NCI-H2227 treated with DMSO at 0.1 percent for 48 hours (cell line): ENCODE measurements around the gene POLD4.

Experiments used
- DNase-seq: peaks from one replicate; lab custom pipeline; 2025; lab: John Stamatoyannopoulos, UW

Gene POLD4

DNA sequence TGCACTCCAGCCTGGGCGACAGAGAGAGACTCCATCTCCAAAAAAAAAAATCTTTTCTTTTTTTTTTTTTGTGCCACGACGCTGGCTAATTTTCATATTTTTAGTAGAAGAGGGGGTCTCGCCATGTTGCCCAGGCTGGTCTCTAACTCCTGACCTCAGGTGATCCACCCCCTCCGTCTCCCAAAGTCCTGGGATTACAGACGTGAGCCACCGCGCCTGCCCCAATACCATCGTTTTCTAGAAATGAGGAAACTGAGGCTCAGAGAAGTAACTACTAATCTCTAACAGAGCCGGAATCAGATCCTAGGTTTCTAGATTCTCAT lies 36.5 kb downstream of the POLD4 start:
- no peak for DNase-seq

DNA sequence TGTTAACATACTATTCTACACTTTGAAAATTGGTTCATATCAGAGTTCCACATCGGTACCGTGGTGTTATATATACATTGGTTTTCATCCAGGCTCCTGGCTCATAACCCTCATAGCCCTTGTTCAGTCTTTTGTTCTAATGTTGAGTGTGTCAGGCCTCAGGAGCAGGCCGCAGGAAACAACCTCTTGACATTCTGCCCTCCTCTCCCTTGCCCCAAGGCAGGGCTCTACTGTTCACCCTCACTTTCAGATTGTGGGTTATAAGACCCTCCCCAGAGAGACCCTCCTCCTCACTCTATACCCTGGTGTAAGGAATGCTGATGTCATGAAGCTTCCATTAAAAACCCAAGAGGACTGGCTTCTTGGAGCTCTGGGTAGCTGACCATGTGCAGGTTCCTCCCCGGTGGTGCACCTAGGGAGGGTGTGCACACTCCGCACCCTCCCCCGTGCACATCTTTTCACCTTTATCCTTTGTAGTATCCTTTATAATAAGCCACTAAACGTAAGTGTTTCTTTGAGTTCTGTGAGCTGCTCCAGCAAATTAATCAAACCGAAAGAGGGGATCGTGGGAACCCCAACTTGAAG lies 37.9 kb downstream of the POLD4 start:
- no peak for DNase-seq

DNA sequence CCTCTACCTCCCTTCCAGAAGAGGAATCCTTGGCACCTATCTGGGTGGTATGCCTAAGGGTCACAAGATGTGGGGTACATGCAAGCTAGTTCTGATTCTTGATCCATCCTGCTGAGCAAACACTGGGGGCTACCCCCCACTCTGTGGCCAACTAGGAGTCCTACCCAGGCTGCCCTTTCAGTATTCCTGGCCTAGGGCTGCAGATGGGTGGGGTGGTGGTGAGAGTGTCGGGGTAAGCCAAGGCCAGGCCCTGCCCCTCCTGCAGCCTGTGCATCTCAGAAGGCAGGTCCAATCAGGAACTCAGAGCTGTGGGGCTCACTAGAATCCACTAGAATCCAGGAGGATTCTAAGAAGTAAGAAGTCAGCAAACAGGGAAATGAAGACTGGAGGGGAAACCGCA lies 39.1 kb downstream of the POLD4 start:
- no peak for DNase-seq

DNA sequence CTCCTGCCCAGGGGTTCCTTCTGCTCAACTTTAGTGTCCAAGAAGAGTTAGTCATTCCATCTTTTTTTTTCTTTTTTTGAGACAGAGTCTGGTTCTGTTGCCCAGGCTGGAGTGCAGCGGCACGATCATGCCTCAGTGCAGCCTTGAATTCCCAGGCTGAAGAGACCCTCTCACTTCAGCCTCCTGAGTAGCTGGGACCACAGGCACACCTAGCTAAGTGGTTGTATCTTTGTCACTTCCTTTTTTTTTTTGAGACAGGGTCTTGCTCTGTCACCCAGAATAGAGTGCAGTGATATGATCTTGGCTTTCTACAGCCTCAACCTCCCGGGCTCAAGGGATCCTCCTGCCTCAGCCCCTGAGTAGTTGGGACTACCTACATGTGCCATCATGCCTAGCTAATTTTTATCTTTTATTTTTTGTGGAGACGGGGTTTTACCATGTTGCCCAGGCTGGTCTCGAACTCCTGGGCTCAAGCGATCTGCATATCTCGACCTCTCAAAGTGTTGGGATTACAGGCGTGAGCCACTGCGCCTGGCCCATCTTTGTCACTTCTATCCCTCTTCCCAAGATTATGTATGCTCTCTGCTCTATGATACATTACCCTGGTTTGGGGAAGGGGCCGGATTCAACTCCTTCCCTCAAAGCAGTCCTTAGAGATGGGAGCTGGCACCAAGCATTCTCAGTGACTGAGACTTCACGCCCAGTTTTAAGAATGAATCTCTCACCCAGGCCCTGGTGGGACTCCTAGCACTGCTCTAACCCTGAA lies 40.0 kb downstream of the POLD4 start:
- no peak for DNase-seq

DNA sequence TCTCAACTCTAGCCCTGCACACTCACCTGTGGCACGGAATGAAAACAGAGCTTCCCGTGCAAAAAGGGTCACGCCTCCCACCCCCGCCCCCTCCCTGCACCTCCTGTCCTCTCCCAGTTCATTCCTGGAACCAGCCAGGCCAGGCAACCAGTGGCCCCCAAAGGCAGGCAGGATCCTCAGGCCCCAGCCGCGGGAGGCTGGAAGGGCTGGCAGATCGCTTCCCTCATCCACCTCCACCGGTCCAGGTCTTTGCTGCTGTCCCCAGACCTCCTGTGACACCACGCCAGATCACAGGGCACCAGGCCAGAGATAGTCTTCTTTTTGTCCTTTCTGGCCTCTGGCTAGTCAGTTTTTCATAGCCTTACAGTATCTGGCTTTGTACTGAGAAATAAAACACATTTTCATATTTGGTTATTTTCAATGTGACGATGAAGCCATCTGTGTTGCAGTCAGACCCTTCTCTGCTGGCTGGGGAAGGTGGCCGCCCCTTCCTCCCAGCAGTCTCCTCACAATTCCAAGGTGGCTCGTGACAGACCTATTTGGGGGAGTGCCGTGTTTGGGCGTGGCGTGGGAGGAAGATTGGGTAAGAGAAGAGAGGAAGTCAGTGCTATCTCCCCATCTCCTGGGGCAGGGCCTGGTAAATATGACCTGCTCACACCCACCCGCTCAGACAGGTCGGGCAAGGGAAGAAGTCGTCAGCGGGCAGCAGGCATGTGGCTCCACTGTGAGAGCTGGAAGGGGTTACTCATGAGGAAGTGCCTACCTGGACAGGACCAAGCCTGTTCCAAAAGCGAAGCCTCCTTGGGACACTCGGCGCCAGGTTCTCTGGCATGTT lies 40.9 kb downstream of the POLD4 start:
- no peak for DNase-seq

DNA sequence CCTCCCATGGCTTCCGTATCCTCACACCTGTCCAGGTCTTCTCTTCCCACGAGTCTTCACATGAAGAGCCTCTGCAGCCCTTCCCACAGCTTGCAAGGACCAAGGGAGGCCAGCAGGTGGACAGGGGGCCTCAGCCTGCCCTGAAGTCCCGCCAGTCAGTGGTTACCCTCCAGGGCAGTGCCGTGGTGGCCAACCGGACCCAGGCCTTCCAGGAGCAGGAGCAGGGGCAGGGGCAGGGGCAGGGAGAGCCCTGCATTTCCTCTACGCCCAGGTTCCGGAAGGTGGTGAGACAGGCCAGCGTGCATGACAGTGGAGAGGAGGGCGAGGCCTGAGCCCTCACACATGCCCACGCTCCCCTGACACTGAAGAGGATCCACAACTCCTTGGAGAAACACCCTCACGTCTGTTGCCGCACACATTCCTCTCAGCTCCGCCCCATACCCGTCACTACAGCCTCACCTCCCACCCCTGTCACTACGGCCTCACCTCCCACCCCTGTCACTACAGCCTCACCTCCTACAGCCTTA lies 41.7 kb downstream of the POLD4 start:
- no peak for DNase-seq

DNA sequence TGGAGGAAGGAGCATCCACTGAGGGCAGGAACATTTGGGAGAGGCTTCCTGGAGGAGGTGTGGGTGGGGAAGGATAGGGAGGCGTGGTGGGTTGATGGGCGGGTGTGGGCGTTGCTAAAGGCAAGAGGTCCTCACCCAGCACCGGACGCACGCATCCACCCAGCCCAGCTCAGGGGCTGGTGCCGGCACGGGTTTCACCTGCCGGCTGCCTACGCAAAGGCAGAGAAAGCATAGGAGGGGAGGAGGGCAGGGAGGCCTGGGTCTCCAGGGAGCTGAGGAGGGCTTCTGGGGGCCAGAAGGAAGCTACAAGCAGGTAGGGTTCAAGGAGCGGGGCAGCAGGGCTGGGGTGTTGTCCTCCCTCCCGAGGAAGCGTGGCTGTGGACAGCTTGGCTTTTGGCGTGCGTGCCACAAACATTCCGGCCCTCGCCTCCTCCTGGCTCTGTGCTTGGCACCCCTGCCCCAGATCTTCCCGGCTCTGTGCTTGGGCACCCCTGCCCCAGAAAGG lies 42.2 kb downstream of the POLD4 start:
- DNase-seq: no peak

DNA sequence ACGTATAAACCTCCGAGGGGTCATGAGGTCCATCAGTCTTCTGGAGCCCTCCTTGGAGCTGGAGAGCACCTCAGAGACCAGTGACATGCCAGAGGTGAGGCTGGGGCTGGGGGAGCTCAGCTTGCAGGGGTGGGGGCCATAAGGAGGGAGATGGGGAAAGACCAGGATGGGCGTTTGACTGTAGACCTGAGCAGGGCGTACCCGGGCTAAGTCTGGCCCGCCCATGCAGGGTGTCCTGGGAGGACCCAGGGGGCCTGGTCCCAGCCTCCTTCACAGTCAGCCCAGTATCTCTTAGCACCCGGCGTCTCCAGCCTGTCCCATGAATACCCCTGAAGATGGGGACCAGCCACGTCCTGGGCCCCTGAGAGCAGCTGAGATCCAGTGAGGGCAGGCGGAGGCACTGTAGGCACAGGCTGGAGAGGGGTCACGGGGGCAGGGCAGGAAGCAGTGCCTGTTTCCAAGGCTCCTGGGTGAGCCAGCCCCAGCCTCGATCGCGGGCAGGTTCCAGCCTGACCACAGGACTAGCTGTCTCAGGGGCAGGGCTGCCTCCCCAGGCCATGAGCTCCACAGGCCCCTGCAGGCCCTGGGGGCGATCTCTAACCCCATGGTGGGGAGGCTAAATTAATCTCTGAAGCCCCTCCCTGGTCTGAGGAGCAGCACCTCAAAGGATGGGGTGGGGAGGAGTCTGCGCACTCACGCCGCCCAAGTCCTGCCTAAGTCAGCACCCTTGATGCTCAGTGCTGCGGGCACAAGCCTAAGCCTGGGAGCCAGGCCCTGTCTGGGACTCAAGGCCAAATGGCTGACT lies 42.9 kb downstream of the POLD4 start:
- DNase-seq: no peak

DNA sequence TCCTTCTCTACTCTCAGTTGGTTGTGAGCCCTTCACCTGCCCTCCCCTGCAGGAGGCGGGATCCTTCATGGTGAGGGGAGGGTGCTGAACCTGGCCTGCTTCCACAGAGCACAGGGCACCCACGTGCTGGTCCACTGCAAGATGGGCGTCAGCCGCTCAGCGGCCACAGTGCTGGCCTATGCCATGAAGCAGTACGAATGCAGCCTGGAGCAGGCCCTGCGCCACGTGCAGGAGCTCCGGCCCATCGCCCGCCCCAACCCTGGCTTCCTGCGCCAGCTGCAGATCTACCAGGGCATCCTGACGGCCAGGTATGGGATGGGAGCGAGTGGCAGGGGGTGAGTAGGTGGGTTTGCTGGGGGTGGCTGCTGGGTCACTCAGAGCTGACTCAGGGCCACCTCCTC lies 43.7 kb downstream of the POLD4 start:
- DNase-seq: no peak

DNA sequence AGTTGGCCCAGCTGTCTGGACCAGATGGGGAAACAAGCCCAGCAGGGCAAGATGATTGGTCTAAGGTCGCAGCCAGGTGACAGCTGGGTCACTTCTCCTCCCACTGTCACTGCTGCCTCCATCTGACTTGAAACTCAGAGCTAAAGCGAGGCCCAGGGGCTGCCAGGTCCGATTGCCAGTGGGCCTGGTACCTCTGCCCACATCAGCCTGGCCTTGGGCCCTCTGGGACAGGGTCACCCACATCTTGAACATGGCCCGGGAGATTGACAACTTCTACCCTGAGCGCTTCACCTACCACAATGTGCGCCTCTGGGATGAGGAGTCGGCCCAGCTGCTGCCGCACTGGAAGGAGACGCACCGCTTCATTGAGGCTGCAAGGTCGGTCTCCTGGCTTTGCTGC lies 44.2 kb downstream of the POLD4 start:
- DNase-seq: no peak

DNA sequence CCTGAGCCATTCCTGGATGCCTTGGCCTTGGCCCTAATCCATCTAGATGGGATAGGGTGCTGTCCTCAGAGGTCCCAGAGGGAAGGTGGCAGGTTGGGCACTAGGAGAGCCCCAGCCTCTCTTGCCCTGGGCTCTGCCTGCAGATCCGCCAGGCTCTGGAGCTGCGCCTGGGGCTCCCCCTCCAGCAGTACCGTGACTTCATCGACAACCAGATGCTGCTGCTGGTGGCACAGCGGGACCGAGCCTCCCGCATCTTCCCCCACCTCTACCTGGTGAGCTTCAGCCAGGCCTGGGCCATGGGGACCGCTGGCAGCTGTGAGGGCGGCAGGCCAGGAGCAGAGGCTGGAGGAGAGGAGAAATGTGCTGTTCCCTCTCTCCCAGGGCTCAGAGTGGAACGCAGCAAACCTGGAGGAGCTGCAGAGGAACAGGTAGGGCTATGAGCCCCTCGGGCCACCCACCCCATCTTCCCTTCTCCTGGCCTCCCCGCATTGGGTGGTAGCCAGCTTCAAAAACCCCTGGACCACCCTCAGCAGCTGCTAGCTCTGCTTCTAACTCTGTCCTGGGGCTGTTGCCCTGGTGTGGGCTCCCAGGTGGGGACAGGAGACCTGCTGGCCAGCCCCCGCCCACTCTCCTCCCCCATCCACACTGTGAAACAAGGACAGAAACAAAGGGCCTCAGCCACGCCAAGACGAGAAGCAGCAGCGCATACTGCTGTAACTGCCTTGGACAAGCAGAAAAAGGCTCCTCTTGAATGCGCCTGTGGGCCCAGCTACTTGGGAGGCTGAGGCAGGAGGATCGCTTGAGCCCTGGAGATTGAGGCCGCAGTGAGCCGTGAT lies 45.1 kb downstream of the POLD4 start:
- DNase-seq: no peak

DNA sequence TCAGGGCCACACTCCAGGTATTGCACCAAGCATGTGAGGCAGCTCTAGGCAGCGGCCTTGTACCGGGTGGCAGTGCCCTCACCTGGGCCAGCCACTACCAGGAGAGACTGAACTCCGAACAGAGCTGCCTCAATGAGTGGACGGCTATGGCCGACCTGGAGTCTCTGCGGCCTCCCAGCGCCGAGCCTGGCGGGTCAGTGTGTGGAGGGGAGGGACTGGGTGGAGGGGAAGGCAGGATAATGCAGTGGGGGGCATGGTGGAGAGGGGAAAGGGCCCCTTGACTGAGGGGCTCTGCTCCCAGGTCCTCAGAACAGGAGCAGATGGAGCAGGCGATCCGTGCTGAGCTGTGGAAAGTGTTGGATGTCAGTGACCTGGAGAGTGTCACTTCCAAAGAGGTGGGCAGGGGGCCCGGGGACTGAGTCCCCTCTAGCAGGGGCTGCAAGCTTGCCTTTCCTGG lies 45.8 kb downstream of the POLD4 start:
- DNase-seq: no peak

DNA sequence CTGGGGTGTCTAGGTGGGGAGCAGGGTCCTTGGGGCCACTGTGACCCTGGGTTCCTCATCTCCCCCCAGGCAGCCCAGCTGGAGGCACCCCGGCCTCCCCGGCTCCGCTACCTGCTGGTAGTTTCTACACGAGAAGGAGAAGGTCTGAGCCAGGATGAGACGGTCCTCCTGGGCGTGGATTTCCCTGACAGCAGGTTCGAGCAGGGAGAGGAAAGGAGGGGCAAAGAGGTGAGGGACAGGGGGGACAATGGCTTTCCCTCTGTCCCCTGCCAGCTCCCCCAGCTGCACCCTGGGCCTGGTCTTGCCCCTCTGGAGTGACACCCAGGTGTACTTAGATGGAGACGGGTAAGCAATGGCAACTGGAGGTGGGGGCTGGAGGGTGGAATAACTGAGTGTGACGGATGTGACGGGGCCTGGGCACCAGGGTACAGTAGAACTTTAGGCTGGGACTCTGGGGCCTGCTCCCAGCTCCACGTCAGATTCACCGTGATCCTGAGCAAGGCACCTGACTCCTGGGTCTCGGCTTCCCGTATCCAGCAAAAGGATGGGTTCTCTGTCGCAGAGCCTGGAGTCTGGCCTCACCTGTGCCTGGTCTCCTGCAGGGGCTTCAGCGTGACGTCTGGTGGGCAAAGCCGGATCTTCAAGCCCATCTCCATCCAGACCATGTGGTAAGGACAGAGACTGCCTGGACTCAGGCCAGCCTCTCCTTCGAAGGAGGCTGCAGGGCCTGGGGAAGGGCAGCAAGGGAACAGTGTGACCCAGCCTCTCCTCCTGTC lies 46.4 kb downstream of the POLD4 start:
- no peak for DNase-seq

DNA sequence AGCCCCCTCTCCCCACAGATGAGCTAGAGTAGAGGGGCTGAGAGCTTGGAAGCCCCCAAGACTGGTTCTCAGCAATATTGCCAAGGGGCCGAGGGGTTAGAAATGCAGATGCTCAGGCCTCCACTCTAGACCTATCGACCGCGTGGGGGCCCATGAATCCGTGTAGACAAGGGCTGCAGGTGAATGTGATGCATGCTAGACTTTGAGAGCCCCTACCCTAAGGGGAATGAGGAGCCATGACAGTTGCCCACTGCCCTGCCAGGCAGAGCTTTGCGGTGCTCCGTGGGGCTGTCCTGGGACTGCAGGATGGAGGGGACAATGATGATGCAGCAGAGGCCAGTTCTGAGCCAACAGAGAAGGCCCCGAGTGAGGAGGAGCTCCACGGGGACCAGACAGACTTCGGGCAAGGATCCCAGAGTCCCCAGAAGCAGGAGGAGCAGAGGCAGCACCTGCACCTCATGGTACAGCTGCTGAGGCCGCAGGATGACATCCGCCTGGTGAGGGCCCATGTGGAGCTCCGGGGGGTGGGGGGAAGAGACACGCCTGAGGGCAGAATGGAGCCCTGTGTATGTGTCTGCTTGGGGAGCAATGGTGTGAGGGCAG lies 48.7 kb downstream of the POLD4 start:
- no peak for DNase-seq

DNA sequence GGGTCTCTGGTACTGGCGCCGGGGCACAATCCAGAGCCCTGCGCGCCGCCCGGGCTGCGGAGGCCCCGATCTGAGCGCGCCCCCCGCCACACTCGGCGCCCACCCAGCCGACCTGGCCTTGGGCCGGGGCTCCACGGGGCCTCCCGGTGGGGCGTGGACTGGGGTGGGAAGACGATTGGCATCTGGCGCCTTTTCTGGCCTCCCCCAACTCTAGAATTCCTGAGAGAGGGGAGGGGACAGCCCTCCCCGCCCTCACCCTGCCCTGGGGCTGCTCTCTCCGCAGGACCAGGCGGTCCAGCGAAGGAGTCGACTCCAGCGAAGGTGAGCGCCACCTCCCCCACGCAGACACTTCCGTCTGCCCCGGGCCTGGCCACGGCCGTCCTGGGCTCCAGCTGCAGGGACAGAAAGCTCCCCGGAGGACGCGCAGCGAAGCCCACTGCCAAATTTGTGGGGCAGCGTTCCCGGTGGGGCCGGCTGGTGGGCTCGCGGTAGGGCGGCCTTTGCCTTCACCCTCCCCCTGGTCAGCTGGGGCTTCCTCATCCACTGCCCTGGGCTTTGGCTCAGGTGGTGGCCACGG lies 49.4 kb downstream of the POLD4 start:
- DNase-seq: no peak

DNA sequence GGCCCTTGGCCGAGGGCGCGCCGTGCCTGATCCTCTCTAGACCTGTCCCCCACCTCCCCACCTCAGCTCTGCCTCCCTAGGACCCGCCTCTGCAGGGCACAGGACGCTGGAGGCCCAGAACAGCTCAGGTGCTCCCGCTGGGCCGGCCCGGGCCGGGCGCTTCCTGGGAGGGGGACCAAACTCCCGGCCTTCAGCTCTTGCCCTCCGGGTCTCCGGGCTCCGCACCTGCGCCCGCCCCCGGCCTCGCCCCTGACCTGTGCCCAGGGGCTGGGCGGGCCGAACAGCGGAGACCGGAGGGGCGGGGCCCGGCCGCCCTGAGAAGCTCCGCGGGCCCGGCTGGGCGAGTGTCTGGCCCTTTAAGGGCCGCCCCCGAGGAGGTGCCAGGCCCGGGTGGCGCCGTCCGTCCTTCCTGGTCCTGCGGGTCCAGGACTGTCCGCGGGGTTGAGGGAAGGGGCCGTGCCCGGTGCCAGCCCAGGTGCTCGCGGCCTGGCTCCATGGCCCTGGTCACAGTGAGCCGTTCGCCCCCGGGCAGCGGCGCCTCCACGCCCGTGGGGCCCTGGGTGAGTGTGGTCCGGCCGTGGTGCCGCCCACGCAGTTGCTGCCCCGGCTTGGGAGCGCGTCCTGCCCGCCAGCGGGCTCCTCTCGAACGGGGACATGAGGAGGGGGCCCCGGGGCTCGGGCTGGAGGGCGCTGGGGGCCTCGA lies 50.1 kb downstream of the POLD4 start, which contains the start of gene SSH3:
SSH3 (plus strand) TSS at position 399 of the 703 bp plus-strand sequence; CDS start at position 495, 96 bp downstream.
- peak; percentile 38 for DNase-seq

DNA sequence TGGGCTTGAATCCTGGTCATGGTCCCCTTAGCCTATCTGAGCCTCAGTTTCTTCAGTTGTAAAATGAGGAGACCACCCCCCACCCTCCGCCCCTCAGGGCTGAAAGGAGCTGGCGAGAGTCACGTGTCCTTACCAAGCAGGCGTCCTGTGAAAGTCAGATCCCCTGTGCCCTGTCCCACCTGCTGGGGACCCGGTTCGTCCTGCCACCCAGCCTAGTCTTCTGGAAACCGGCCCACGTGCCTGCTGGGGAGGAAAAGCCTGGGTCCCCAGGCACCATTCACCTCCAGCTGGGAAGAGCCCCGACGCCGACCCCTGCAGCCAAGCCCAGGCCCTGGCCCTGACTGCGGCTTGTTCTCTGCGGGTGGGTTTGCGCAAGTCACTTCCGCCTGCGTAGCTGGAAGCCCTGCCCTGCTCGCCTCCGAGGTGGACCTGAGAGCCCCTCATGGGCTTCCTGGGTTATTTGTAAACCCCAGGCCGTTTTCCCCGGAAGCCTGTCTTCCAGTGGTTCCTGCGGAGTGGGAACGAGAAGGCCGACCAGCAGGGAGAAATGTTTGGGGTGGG lies 50.7 kb downstream of the POLD4 start:
- DNase-seq: no peak

DNA sequence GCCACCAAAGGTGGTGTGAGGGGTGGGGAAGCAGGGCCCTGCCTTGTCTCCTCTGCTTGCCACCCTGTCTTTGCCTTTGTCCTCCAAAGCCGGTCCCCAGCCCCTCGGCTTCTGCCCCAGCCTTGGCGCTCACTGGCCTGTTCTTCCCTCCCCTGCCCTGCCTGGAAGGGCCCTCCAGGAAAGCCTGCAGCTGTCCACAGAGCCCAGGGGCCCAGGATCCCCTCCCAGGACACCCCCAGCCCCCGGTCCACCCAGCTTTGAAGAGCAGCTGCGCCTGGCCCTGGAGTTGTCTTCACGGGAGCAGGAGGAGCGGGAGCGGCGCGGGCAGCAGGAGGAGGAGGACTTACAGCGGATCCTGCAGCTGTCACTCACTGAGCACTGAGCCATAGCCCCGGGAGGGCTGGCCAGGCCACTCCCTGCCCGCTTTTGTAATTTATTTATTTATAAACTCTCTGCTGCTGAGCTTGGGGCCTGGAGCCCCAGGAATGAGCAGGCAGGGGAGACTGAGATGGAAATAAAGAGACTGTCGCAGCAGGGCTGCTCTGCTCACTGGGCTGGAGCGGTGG lies 51.3 kb downstream of the POLD4 start:
- DNase-seq: peak; percentile 50
